ENCODE measurements around the gene FSTL5. TPM values are rescaled to one million over a fixed set of nuclear protein-coding genes. Genes with fewer than 3 reads are reported as not detected.

FSTL5 gene
- total and polyA plus RNA-seq, 2 experiments from 2014 or later = 0.06 to 0.49 TPM

DNA sequence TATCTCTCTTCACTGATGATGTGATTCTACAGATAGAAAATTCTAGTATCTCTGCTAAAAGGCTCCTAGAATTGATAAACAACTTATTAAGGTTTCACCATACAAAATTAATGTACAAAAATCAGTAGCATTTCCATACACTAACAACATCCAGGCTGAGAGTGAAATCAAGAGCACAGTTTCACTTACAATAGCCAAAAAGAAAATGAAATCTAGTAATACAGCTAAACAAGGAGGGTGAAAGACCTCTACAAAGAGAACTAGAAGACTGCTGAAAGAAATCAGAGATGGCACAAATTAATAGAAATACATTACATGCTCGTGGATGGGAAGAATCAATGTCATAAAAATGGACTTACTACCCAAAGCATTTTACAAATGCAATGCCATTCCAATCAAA is 751.9 kb downstream of the FSTL5 start (continued):
- no peak for TF ChIP-seq ZNF462 (CRISPR knock-in tag; IDR thresholded peaks at IDR 0.05)

GRCh38 chr4:161404346-161405110 is 759.3 kb downstream of the FSTL5 start:
- no peaks in the 10 kb centered on the region for H3F3A ChIP-seq (replicated peaks; ENCODE audit: low read depth)
- no peak overlapping the region for H3K4me3 Mint-ChIP-seq
- no peaks in the 10 kb centered on the region for H3K27me3 Mint-ChIP-seq (ENCODE audit: insufficient read depth, low read depth, poor library complexity)
- no peaks in the 10 kb centered on the region for H3K36me3 Mint-ChIP-seq (ENCODE audit: low read depth)
- H3K9me3 Mint-ChIP-seq = peaks cover 4% of the 10 kb centered on the region
- no peak overlapping the region for H3K27ac Mint-ChIP-seq
- no peaks in the 10 kb centered on the region for H3K79me2 ChIP-seq (replicated peaks; ENCODE audit: insufficient read depth)
- H3K4me1 Mint-ChIP-seq = peaks cover 7% of the 10 kb centered on the region; the same call in 2 of the 3 replicates
- DNase-seq (ENCODE audit: low spot score) (no peak), ATAC-seq (no peak)
- H2AFZ ChIP-seq = peak overlapping the region; percentile 34; the same call in 1 of the 2 replicates
- 0 out of 2 replicates have a peak, but pooled peaks cover 8% of the 10 kb centered on the region for H3K4me1 ChIP-seq (ENCODE audit: insufficient read depth)
- H3K27ac ChIP-seq (ENCODE audit: low read depth) = peak overlapping the region; percentile 20; the same call in 1 of the 2 replicates
- no peaks in the 10 kb centered on the region for H3K27me3 ChIP-seq (ENCODE audit: insufficient read depth)
- H4K20me1 ChIP-seq (replicated peaks; ENCODE audit: insufficient read depth) = no peaks in the 10 kb centered on the region
- 0 out of 2 replicates have a peak, but pooled peaks cover 3% of the 10 kb centered on the region for H3K9me2 ChIP-seq (ENCODE audit: insufficient read depth)
- H3K36me3 ChIP-seq (ENCODE audit: insufficient read depth) = no peaks in the 10 kb centered on the region
- no peak overlapping the region for H3K4me3 ChIP-seq
- 0 out of 2 replicates have a peak overlapping the region, but pooled peaks have one; percentile 28 for H3K4me2 ChIP-seq
- TF ChIP-seq REST (IDR thresholded peaks at IDR 0.05; ENCODE audit: unreplicated experiment) (no peak), ETS1 (IDR thresholded peaks at IDR 0.05) (no peak), ZNF331 (CRISPR knock-in tag; IDR thresholded peaks at IDR 0.05; ENCODE audit: low read depth) (no peak), NANOG (IDR thresholded peaks at IDR 0.05; ENCODE audit: borderline replicate concordance) (no peak), ZNF114 (CRISPR knock-in tag; IDR thresholded peaks at IDR 0.05) (no peak), CREB1 (CRISPR knock-in tag; IDR thresholded peaks at IDR 0.05; ENCODE audit: low read depth) (no peak), STAT1 (IDR thresholded peaks at IDR 0.05; ENCODE audit: unreplicated experiment) (no peak)
